GM12872 (cell line): ENCODE measurements around the gene ACSL1.

Source experiments
- CTCF ChIP-seq: IDR thresholded peaks from 3 replicates; pipeline ENCODE4 v1.5.1; 2011; ENCODE audit warnings: low read depth, mild to moderate bottlenecking, low read length, moderate library complexity; ENCODE audit not compliant: insufficient read depth

ACSL1 gene

GRCh38 chr4:184811526-184812198 lies 14.1 kb downstream of the ACSL1 start:
- TF ChIP-seq CTCF = no peak

GRCh38 chr4:184810720-184811119 lies 15.0 kb downstream of the ACSL1 start:
- no peak for TF ChIP-seq CTCF

- TF ChIP-seq CTCF = no peak
Measured at GRCh38 chr4:184808713-184809050, 17.1 kb downstream of the ACSL1 start.

GRCh38 chr4:184807797-184808712 lies 17.7 kb downstream of the ACSL1 start:
- TF ChIP-seq CTCF = no peak

GRCh38 chr4:184807256-184807655 lies 18.5 kb downstream of the ACSL1 start:
- TF ChIP-seq CTCF = no peak

- TF ChIP-seq CTCF = no peak
Measured at GRCh38 chr4:184806711-184807110, 19.1 kb downstream of the ACSL1 start.

GRCh38 chr4:184806229-184806550 lies 19.6 kb downstream of the ACSL1 start:
- TF ChIP-seq CTCF = no peak
